ENCODE measurements around the gene GTF2IRD1. TPM values are rescaled to one million over a fixed set of nuclear protein-coding genes. Genes with fewer than 3 reads are reported as not detected.

GTF2IRD1 gene
- total and polyA plus RNA-seq, 9 of the 15 experiments (the other 6 are each of a cell fraction or from before 2014, with no cell fraction given) = 9.1 to 30.2 (median 14.0) TPM

GRCh38 chr7:74405191-74405898 lies 48.4 kb upstream of the GTF2IRD1 start (continued):
- TF ChIP-seq SRSF9 (IDR thresholded peaks at IDR 0.05; ENCODE audit: borderline replicate concordance, low read depth, low read length) = no peak
- no peak for TF ChIP-seq CBX3 (IDR thresholded peaks at IDR 0.05; ENCODE audit: borderline replicate concordance in 1 of 2, low read length in 2 of 2)
- TF ChIP-seq LCOR (CRISPR knock-in tag; IDR thresholded peaks at IDR 0.05) = 0 out of 2 replicates have a peak, but pooled peaks have one; percentile 39
- no peak for TF ChIP-seq HCFC1 (IDR thresholded peaks at IDR 0.05; ENCODE audit: low read depth, low read length)
- no peak for TF ChIP-seq KDM4B (IDR thresholded peaks at IDR 0.05; ENCODE audit: borderline replicate concordance in 2 of 2, low read depth in 1 of 2)
- no peak for TF ChIP-seq MAFK (IDR thresholded peaks at IDR 0.05; ENCODE audit: low read length)
- TF ChIP-seq FOXJ2 (tag; IDR thresholded peaks at IDR 0.05) = no peak
- TF ChIP-seq SIN3A (IDR thresholded peaks at IDR 0.05; ENCODE audit: borderline replicate concordance in 2 of 2, control insufficient read depth in 1 of 2, low read depth in 2 of 2, low read length in 2 of 2) = no peak
- TF ChIP-seq CBX8 (IDR thresholded peaks at IDR 0.05; ENCODE audit: borderline replicate concordance, extremely low read depth, low read depth, low read length, poor library complexity, severe bottlenecking) = no peak
- no peak for TF ChIP-seq MGA (IDR thresholded peaks at IDR 0.05)
- no peak for TF ChIP-seq GTF3C2 (IDR thresholded peaks at IDR 0.05; ENCODE audit: borderline replicate concordance, extremely low read depth, insufficient read length)
